Hematopoietic multipotent progenitor cell (in vitro differentiated cells): ENCODE results near the gene LRP8. TPM values are rescaled to one million over a fixed set of nuclear protein-coding genes. Genes with fewer than 3 reads are reported as not detected.
"Not testable (repeated sequence)": the region's sequence is repeated elsewhere in the genome, so short reads cannot be mapped to it uniquely, and the experiment has no call there.

Source experiments
- DNase-seq, 3 donors: peaks; one replicate each; pipeline ENCODE4 v3.0.0-alpha.2; 2011 to 2015; ENCODE audit warnings: low read depth in 2 of 3, low spot score in 2 of 3
- total RNA-seq: library from RNA; depleted of rRNA; stranded (reverse); fragments of >200 nt; gene quantifications from one replicate; pipeline ENCODE4 v1.2.3, GENCODE V29; 2012

LRP8 gene
- total RNA-seq, 1 donor: 30.7 TPM

DNA sequence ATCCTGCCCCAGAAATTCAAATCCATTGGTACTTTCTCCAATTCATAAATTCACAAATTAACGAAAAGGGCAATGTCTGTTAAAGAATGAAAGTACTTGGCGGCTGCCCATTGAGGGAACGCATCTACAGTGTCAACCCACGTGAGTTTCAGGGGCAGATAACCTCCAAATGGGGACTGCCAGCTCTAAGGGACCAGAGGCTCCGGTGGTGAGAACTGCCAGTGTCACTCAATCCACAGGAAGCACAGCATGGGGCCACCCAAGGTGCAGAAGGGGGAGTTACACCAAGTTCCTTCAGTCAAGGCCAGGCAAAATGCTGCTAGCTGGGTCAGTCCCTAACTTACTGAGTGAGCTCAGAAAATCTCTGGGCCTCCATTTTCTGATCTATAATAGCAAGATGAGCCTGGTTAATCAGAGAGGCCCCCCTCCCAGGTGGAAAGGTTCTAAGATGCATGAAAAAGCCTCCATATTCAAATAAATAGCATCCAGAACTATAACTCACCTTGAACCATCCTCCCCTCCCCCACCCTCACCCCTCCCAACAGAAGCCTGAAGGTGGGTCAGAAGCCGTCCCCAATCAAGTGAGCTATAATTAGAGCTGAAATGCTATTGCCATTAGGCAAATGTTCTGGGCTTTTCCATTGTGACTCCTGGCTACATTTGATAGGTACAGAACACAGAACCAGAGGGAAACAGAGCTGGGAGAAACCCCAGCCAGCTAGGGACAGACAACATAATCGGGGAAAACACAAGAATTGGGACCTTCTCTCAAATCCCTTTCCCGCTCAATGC, 41.7 kb downstream of the LRP8 start:
- peak in 2 of 3 donors; percentile 20 to 64 for DNase-seq

DNA sequence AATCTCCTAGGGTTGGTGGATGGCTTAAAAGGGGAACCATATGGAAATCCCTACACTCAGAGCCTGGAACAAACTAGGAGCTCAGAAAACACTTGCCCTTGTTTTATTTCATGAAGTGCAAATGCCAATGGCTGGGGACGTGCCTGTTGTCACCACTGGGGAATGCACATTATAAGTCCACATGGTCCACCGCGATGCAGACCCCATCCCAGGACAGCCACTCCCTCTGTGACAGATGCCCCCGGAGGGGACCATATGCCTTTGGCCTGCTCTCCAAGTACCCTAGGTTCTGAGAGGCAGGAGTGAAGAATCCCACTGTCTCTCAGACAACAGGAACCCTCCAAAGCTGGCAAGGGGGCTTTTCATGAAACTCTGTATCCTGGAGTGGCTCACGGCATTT, 42.3 kb downstream of the LRP8 start:
- no peak for DNase-seq

DNA sequence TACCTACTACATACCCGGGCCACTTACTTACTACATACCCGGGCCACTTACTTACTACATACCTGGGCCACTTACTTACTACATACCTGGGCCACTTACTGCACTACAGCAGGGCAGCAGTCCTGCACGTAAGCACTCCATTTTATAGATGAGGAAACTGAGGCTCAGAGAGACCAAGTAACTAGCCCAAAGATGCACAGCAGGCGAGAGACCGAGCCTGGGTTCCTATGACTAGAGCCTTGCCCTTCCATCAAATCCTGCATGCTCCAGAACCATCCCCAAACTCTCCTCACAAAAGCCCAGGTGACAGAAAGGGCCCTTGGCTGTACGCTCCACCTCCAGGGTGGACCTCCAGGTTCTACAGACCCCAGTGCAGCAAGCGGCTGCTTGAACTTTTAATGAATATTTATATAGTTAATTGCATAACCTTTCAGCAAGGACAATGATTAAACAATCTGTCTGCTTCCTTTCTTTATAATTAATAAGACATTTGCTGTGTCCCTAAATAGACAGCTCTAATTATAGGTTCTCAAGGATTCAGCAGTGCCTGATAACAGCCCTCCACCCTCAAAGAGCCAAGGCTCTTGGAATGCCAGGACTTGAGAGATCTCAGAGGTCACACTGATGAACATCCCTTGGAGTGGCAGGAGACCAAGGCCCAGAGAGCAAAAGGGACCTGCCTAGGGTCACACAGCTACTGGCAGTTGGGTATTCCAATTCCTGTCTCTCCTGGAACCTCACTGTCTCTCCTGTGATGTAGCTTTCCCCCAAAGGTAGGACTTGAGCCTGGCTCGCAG, 43.4 kb downstream of the LRP8 start:
- no peak for DNase-seq

DNA sequence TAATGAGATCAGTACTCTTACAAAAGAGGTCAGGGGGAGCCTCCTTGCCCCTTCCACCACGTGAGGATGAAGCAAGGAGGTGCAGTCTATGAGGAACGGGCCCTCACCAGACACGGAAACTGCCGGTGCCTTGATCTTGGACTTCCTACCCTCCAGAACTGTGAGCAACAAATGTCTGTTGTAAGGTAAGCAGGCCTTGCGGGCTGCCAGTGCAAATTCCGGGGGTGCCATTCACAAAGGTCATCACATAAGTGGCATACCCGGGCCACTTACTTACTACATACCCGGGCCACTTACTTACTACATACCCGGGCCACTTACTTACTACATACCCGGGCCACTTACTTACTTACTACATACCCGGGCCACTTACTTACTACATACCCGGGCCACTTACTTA, 44.7 kb downstream of the LRP8 start:
- not testable (repeated sequence) for DNase-seq

DNA sequence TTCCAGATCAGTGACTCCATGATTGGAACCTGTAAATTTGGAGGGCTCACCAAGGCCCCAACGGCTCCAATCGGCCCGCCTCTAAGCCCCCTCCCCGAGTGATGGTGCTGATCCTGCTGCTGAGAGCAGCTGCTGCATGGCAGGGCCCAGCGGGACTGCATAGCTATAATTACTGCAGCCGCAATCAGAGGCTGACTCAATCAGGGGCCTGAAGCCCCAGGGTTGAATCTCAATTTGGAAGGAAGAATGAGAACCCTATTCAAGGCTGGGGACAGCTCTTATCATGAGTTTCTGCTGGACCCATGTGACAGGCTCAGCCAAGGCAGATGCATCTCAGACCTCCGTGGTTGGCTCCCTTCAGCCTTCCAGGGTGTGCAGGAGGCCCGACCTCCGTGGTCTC, 46.7 kb downstream of the LRP8 start:
- DNase-seq: no peak

DNA sequence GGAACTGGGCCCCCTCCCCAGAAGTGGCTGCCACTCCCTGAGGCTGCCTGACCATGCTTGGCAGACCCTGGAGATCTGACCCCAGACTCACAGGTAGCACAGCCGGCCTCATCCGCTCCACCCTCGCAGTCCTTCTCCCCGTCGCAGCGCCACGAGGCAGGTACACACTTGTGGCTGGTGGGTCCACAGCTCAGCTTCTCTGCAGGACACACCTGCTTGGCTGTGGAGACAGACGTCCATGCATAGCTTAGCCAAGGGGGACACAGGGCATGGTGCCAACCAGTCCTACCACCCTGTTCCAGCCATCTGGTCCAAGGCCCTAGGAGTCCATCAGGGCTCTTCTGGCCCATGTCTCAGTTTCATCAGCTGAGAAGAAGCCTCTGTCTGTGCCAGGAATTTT, 47.4 kb downstream of the LRP8 start:
- no peak for DNase-seq

DNA sequence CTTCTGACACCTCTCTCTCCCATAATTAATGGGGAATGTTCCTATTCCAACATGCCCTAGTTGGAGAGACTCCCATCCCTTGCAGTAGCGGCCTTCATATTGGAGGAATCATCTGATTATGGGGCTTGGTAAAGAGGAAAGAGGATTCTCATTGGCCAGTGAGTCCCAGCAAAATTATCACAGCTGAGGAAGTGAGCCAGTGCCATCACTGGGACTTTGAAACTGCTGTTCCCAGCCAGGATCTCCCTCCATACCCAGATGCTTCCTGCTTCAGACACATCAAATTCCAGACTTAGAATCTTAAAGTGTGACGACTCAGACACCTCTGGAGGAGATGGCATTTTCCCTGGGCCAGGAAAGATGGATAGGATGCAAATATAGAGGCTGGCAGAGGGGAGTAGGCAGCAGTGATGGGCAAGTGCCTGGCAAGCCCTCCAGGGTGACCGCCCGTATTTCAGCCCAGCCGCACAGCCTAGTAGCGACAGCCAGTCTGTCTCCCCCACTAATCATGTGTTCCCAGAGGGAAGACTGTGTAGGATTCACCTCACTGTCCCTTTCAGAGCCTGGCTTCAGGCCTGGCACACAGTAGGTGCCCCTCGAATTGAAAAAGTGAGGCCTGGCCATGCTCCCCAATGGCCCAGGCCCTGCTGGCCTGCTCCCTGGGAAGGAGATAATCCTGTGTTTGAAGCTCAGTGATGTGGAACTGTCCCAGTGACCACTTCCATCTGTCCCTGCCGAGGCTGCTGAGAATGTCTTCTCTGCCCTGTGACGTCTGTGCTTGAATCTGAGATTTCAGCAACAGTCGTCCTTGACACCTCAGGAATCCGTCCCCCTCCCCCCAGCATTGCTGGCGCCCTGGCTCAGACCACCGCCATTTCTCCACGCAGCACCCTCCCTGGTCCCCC, 48.3 kb downstream of the LRP8 start:
- no peak for DNase-seq

DNA sequence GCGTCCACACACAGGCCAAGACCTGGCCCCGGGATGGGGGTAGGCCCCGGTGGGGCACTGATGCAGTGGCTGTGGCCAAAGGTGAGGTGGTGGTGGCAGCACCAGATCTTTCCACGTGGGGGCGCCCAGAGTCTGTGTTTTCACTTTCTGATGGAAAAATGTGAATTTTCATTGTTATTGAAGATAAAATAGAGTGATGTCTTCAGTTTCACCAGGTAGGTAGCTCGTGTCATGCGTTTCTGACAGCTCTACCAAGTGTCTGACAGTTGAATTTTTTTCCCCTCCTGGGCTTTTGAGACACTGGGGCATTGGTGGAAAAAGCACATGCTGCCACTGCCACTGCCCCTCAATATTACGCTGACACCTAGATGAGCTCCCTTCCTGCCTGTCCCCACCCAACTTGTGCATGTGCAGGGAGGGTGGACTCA, 49.6 kb downstream of the LRP8 start:
- DNase-seq: peak; percentile 29 to 62 (median 50)

DNA sequence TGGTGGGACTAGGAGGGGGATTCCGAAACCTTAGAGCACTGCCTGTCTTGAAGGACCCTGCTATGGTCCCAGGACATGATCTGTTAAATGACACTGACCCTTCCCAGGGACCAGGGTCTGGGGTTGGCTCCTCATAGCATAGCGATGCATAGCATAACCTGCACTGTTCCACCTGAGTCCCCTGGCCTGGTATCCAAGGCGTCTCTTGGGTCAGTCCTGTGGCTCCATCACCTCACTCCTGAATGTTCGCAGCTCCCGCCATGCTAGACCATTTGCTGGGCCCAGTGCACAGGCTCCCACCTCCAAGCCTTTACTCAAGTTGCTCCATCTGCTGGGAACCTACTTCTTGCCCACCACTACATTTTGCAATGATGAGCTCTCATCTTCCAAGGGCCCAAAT, 50.5 kb downstream of the LRP8 start:
- no peak for DNase-seq

DNA sequence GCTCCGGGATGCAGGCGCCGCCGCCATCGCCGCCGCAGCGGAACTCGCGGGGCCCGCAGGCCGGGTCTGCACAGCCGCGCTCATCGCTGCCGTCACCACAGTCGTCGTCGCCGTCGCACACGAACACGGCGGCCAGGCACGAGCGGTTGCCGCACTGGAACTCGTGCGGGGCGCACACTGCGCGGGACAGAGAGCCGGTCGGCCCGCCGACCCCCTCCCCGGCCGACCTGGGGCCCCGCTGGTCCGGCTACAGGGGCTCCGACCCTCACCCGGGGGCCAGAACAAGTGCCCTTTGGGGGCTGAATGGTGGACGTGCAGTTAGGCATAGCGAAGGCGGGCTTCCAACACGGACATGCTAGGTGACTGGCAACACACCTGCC, 51.0 kb downstream of the LRP8 start:
- no peak for DNase-seq

DNA sequence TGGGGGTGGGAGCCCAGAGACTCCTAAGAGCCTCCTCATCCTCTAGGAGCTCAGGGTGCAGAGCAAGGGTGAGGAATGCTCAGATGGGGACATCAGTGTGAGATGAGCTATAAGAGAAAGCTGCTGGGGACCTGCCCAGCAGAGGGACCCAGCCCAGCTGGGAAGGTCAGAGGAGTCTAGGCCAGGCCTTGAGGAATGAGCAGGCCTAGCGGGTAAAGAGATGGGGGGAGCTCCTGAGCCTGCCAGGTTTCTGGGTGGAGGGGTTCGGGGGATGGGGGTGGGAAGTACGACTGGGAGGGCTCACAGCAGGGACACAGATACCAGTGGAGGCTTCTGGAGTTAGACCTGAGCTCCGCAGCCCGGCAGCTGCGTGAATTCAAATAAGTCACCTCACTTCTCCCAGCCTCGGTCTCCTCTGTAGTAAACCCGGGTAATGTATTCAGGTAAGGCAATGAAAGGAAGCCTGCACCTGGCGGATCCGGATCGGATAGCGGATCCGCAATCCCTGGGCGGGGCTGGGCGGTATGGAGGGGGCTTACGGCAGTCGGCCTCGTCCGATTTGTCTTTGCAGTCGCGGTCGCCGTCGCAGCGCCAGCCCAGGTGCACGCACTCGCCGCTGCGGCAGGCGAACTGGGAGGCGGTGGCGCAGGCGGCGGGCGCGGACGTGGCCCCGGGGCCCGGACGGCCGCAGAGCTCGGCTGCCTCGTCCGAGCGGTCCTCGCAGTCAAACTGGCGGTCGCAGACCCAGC, 51.5 kb downstream of the LRP8 start:
- DNase-seq: no peak

DNA sequence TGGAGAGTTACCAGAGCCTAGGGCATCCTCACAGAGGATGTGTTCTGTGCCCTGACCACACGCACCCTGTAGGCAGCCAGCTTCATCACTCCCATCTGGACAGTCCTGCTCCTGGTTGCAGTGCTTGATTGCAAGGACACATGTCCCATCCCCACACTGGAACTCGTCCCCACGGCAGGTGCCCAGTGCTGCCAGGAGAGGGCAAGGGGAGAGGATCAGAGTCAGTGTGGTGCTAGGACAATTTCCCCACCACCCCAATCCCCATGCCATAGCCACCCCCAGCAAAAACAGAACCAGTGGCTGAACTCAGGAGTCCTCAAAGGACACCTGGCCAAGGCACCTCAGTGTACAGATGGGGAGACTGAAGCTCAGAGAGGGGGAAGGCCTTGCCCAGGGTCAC, 52.3 kb downstream of the LRP8 start:
- DNase-seq: no peak

DNA sequence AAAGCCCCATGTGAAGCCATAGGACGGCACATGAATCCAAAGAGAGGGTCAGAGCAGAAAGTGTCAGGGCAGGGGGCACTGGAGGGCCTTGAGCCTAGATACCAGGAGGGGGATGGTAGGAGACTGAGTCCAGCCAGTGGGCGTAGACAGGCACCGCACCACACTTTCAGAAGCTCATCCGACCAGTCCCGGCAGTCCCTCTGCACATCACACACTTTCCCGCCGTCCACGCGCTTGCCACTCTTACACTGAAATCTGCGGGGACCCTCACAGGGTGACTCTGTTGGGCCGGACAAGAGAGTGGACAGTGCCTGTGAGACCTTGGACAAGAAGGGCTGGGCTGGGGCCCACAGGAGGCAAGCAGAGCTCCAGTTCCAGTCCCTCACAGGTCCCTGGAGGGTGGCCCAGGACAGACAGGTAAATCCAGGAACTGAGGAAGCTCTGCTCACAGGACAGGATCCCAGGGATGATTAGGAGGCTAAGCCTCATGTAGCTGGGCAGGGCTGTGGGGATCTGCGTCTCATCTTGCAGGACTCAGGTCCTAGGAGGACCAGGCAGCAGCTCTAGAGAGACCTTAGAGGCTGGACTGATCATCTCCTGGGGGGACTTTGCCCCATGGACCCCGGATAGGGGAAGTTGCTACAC, 53.2 kb downstream of the LRP8 start:
- DNase-seq: no peak

DNA sequence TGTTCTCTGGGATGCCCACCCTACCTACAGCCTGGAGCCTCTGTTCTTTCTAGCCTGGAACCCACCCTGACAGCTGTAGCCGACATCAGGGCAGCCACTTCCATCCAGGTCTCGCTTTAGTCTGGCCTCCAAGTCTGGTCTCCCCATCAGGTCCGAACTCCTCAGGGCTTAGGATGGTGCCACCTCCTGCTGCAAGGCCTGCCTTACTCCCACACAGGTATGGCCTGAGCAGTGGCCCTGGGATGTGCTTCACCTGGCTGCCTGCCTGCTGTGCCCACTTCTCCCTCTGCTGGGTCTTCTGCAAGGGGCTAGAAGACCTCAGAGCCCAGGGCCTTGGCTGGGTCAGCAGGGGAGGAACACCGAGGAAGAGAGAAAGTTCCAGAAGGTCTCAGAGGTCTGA, 53.8 kb downstream of the LRP8 start:
- DNase-seq: no peak

DNA sequence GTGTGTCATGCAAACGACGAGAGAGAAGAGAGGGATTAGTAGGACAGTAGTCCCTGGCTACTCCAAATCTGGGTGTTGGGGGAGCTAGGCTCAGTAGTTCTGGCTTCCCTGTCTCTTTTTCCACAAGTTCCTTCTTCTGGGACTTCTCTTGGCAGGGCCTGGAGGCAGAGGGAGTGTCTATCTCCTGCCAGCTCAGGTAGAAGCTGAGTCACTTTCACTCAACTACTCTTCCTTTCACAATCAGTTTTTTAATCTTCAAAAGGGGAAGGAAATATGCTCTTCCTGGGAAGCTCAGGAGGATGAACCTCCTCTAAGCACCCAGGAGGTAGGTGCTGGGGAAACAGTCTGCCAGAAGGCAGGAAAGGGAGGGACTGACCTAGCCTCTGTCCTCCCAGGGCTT, 54.3 kb downstream of the LRP8 start:
- no peak for DNase-seq

DNA sequence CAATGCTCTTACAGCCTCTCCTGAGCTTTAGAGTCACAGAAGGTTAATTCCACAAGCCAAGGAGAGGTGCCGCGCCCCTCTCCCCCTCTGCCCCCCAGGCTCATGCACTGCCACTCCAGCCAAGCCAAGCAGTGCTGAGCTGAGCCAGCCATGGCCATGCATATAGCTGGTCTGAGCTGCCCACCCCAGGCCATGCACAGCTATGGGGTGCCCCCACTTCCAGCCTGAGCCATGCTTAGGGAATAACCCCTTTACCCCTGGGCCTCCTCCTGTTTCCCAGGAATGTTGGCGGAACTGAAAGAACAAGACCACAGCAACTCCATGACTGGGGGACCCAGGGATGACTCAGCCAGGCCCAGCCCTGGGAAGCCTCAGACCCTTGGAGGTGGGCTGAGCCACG, 55.5 kb downstream of the LRP8 start:
- no peak for DNase-seq

DNA sequence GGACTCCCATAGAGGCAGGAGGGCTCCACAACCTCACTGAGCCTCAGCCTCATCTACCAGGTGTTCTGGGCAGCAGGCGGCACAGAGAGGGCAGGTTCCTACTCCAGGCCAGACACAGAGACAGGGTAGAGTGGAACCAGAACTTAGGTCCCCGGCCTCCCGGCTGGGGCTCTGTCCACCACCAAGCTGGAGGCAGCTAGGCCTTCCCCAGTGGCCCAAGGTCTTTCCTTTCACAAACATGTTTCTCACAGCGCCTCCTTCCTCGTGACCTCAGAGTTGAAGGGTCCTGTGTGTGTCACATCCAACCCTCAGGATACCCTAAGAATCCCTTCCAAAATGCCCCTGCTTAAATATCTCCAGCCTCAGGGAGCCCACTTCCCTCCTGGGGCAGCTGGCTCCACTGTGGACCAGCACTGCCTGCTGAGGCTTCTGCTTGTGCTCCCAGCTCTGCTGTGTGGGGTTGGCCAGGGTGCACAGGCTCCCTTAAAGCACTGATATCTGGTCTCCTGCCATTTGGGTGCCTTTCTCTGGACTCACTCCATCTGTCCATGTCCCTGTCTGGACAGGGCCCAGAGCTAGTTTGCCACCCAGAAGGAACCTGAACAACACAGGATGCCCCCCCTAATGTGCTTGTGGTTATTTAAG, 56.3 kb downstream of the LRP8 start:
- DNase-seq: no peak

DNA sequence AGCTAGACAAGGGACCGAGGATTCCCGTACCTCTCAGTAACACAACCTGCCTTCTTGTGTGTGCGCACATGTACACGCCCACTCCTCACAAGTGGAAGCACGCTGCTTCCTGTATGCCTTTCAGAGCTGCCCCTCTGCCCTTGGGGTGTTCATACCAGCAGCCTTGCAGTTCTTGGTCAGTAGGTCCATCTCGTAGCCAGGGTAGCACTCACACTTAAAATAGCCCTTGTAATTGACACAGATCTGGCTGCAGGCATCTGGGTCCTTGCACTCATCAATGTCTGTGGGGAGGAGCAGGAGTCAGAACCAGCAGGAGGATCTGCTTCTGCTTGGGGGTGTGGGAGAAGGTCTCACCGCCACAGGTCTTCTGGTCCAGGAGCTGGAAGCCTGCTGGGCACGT, 57.0 kb downstream of the LRP8 start:
- DNase-seq: no peak

DNA sequence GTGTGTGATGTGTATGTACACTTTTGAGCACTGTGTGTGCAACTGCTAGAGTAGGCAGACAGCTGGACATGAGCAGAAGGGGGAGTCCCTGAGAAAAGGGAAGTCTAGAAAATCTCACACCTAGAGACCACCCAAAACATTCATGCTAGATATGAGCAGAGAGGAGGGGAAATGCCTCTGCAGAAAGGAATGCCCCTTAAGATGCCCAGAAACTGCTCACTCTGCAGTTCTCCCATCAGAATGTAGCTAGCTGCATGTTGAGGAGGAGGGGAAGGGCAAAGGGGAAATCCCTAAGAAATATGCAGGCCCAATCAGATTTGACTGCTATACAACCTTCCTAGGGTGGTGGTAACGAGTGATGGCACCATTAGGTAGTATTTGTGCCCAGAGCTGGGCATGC, 57.8 kb downstream of the LRP8 start:
- no peak for DNase-seq

DNA sequence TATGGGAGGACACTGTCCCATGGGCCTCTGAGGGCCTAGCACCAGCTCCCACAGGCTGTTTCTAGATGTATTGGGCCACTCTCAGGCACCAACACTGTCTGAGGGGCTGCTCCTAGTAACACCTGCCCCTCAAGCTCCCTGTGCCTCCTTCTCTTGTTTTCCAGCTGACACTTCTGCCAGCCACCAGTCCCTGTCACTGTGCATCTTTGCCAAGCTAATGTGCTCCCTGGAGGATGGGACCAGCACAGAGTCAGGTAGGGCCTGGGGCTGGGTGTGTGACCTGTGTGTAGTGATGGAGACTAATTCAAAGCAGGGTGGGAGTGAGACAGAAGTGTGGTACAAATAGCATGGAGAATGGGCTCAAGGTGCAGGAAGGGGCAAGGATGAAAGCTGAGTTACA, 60.1 kb downstream of the LRP8 start:
- DNase-seq: no peak
